RPMI8226 (cell line): ENCODE data around the gene C1QTNF8.
A peak's percentile ranks its signal among the peaks of the same experiment; 100 is the strongest.
"Not testable (repeated sequence)": the region's sequence is repeated elsewhere in the genome, so short reads cannot be mapped to it uniquely, and the experiment has no call there.

Experiments
- DNase-seq: peaks from one replicate; pipeline ENCODE4 v3.0.0-alpha.2; 2015

The C1QTNF8 gene

DNA sequence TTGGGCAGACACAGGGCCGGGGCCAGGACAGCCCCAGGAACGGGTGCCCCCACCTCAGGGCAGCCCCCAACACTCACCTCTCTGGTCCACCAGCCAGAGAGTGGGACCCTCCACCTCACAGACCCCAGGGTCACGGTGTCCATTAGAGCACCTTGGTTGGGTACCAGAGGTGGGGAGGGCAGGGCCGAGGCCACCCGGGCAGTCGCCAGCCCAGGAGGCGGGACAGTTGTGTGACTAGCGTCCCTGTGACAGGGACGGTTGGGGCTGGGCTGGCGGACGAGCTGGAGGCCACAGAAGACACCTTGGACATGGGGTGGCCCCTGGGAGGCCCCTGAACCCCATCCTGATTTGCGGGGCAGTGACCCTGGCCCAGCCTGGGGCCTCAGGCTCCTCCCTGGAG, 11.7 kb upstream of the C1QTNF8 start:
- no peak for DNase-seq

GRCh38 chr16:1107141-1107540, 11.1 kb upstream of the C1QTNF8 start:
- no peak for DNase-seq

DNA sequence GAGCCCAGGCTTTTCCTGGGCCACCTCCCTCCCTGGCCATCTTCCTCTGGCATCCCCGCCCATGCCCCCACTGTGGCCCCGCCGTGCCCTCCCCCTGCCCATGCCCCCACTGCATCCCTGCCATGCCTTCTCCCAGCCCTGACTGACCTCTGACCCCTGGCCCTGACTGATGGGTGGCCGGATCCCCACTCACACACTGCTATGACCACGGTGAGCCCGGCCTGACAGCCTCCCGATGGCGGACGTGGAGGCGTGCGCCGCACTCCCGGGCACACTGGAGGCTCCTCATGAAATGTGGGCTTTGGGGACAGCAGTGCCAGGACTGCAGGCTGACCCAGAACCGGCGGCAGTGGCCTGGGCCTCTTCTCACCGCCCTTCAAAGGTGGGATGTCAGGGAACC, 10.6 kb upstream of the C1QTNF8 start:
- DNase-seq: no peak

DNA sequence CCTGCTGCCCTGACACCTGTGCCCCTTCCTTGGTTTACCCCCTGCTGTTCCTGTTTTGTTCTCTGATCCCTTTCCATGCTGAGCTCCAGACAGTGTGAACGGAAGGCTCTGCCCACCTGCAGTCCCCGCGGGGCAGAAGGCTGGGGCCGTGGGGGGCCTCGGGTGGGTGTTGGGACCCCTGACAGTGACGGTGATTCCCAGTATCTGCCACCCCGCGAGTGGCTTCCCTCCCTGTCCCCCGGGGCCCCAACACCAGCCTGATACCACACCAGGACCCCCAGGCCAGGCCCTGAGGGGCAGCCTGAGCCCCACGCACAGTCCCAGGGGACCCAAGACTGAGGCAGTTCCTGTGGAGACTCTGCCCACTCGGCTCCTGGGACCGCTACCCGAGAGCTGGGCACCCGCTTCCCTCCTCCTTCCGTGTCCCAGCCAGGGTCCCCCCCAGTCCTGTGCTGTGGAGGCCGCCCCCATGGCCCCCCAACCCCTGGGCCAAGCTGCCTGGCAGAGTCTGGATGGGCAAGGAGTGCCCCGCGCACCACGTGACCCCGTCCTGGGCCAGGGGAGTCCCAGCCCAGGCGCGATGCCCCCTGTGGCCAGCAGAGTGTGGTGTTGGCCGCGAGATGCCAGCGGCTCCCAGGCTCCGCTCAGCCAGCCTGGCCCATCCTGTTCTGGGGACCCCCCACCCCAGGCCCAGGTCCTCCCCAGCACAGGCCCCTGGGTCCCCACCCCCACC, 10.0 kb upstream of the C1QTNF8 start:
- peak; percentile 85 for DNase-seq

- no peak for DNase-seq
Measured at GRCh38 chr16:1103636-1103980, 7.6 kb upstream of the C1QTNF8 start.

DNA sequence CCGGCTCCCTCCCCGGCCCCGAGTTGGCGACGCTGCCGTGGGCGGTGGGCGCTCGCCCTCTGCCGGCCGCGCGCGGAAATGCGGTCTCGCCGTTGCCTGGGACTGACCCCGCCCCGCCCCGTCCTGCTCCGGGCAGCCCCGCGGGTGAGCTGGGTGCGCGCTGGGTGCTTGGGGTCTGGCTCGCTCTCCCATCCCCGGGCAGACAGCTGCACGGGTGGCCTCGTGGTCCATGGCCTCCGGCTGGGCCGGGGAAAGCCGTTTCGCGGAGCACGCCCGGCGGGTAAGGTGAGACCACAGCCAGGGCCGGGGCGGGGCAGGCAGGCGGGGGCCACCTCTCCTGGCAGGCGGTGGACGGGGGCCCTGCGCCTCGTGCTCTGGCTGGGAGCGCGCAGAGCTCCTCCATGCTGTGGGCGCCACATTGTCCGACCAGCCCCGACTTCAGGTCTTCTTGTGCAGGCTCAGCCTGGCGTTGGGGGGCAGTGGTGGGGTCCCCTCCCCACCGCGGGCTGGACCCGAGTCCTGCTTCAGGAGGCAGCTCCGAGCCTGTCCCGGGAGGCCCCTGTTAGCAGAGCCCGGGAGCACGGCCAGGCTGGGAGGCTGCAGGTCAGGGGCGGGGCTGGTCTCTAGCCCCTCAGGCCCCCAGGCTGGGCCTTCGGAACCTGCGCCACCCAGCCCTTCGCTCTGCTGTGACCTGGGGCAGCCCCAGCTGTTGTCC, 7.0 kb upstream of the C1QTNF8 start:
- peak; percentile 82 for DNase-seq

GRCh38 chr16:1102333-1102700, 6.3 kb upstream of the C1QTNF8 start:
- DNase-seq: peak; percentile 84

DNA sequence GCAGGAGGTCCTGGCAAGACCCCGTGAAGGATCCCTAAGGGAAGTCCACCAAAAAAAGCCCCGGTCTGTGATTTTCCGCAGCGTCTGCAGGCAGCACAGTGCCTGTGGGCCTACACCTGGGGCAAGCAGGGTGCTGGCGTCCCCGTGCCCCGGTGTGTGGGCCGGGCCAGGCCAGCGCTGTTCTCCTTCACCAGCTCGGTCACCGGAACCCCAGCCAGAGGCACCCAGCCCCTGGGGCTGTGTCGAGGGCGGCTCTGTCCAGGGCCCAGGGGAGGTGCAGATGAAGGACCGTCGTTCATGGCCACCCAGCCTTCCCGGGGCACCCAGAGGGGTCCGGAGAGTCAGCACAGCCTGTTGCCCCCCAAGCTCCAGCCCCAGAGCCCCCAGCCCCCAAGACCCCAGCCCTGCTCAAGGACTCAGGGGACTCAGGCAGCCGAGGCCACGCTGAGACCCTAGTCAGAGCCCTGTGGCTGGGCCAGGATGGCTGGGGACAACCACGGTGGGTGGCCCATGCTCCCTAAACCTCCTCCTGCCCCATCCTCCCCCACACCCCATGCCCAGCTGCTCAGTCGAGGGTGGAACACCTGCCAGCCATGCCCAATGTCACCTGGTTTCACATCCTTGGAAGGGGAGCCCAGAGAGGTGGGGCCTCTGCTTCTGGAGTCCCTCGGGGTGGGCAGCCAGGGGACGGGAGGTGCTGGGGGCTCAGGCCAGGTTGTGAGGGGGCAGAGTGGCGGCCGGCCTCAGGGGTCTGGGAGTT, 5.7 kb upstream of the C1QTNF8 start:
- DNase-seq: peak; percentile 82

DNA sequence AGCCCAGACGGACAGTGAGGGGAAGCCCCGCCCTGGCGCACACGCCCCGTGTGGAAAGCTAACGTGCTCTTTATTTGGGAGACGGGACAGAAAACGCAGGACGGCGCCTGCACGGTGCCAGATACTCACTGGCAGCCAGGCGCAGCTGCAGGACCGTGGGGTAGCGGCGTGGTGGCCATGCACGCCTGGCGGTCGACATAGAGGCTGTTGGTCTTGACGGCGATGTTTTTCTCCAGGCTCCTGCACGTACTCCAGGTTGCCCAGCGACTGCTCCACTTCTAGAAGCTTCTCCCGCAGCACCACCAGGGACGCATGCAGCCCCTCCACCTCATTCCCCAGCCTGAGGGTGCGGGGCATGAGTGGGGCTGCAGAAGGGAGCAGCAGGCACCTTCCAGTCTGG, 5.1 kb upstream of the C1QTNF8 start:
- no peak for DNase-seq

DNA sequence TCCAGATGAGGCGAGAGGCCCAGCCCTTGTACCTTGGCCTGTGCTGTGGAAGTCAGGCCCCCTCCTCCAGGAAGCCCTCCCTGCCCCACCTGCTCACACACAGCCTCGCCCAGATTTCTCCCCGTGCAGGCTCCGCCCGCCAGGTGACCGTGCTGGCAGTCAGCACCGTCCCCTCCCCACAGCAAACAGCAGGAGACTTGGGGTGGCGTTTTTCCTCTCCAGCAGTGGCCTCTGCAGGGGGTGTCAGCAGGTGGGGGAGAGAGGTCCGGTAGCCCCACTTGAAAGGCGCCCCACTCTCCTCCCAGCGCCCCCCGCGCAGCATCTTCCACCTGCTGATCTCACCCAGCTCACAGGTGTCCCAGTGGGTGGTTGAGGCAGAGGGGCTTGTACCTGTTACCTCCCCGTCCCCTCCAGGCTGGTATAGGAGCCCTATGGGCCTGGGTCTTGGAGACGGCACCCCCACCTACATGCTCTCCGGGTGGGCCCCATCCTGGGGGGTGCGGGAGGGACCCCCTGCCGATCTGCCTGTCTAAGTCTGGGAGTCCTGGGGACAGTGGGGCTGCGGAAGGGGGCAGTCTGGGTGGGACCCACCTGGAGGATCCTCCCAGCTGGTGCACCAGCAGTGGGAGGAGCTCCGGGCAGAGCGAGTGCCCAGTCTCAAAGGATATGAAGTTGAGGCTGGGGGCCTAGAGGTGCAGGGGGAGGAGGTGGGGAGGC, 4.2 kb upstream of the C1QTNF8 start:
- DNase-seq: peak; percentile 51

- no peak for DNase-seq
Measured at GRCh38 chr16:1099189-1100083, 3.4 kb upstream of the C1QTNF8 start.

DNA sequence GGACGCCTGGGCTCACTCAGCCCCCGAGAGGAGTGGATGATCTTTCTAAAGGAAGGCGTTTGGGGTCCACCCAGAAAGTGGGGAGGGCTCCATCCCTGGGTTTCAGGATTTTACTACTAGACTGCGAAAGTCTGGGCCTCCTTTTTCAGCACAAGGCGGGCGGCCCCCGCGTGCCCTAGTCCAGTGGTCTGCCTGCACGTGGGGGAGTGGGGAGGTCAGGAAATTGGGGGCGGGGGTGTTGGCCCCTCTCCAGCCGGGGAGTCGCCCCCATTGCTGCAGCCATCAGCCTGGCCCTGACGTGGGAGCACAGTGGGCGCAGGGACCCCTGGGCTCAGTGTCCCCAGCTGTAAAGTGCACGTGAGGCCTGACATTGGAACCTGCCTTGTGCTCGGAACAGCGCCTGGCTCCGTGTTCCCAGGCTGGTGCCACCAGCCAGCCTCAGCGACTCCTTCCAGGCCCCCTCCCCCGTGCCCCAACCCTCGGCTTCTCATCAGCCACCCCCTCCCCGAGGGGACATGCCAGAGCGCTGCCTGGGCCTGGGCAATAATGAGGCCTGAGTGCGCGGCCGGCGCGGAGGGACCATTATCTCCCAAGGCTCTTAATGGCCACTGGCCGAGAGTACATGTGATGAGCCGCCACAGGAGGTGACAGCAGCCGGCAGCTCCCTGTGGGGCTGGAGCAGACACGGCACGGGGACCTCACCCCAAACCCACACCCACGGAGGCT, 2.4 kb upstream of the C1QTNF8 start:
- DNase-seq: no peak

GRCh38 chr16:1097800-1098199, 1.8 kb upstream of the C1QTNF8 start:
- no peak for DNase-seq

DNA sequence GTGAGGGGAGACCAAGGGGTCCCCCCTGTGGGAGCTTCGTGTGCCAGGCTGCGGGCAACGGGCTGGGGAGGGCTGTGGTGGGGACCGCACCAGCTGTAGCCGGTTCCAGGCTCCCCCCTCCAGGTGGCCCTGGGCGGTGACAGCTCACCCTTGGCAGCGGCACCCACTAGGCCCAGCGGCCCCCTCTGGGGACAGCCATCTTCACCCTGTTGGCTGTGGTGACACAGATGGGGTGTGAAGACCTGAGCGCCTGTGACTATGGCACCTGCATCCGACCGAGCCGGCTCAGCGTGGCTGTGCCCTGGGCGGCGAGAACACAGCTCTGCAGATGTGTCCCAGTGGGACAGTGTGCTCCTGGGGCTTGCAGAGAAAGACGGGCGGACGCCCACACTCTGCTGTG, 1.1 kb upstream of the C1QTNF8 start:
- DNase-seq: peak; percentile 81

GRCh38 chr16:1095450-1096168, 435 bp downstream of the C1QTNF8 start:
- no peak for DNase-seq

GRCh38 chr16:1094601-1095449, 1.2 kb downstream of the C1QTNF8 start:
- no peak for DNase-seq

- no peak for DNase-seq
Measured at GRCh38 chr16:1094124-1094479, 1.9 kb downstream of the C1QTNF8 start.

- DNase-seq: peak; percentile 60
Measured at GRCh38 chr16:1093284-1094123, 2.5 kb downstream of the C1QTNF8 start.

DNA sequence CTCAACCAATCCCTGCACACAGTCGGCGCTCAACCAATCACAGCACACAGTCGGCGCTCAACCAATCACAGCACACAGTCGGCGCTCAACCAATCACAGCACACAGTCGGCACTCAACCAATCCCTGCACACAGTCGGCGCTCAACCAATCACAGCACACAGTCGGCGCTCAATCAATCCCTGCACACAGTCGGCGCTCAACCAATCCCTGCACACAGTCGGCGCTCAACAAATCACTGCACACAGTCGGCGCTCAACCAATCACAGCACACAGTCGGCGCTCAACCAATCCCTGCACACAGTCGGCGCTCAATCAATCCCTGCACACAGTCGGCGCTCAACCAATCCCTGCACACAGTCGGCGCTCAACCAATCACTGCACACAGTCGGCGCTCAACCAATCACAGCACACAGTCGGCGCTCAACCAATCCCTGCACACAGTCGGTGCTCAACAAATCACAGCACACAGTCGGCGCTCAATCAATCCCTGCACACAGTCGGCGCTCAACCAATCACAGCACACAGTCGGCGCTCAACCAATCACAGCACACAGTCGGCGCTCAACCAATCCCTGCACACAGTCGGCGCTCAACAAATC, 3.3 kb downstream of the C1QTNF8 start:
- not testable (repeated sequence) for DNase-seq
